Stomach (tissue), 4 donors: ENCODE data around the gene PARG.

Source experiments
- EP300 ChIP-seq: sonication (generic); formaldehyde crosslinking; IDR thresholded peaks from one replicate; pipeline ENCODE4 v1.6.1; 2017; ENCODE audit warnings: antibody characterized with exemption
- POLR2A ChIP-seq, 4 donors: fragments of 450-650 bp; IDR thresholded peaks; one replicate each; pipeline ENCODE4 v1.6.1; 2016; ENCODE audit warnings: antibody characterized with exemption in 4 of 4, control low read depth in 2 of 4, mild to moderate bottlenecking in 1 of 4, moderate library complexity in 1 of 4
- POLR2AphosphoS5 ChIP-seq, 3 donors: sonication (generic); formaldehyde crosslinking; IDR thresholded peaks; one replicate each; pipeline ENCODE4 v1.6.1; 2016; ENCODE audit warnings: antibody characterized with exemption in 3 of 3
- TF ChIP-seq, protein P1 (sequence below), 7 experiments: fragments of 450-650 bp in 4 of 7; fragments of 200-600 bp in 3 of 7; sonication (generic) in 3 of 7; IDR thresholded peaks; one replicate each; pipeline ENCODE4 v1.5.1; 2016 to 2019; ENCODE audit warnings: antibody characterized with exemption in 7 of 7, control low read depth in 2 of 7, mild to moderate bottlenecking in 1 of 7

DNA sequence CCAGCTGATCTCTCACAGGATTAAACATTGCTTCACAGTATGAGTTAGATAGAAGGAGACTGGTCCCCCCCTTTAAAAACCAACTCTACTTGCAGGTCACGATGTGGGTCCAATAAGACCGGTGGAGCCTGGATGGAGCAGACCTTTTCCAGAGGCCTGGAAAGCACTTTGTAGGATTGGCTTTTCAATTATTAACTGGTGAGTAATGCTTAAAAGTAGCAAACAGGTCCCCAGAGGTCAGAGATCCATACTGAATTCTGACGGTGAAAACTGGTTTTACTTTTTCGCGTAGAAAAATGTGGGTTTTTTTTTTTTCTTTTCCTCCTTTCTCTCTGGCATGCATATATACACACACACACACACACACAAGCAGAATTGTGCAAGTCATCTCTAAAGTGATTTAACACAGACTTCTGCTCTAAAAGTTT lies 104.8 kb downstream of the PARG start:
- TF ChIP-seq, protein P1, sequence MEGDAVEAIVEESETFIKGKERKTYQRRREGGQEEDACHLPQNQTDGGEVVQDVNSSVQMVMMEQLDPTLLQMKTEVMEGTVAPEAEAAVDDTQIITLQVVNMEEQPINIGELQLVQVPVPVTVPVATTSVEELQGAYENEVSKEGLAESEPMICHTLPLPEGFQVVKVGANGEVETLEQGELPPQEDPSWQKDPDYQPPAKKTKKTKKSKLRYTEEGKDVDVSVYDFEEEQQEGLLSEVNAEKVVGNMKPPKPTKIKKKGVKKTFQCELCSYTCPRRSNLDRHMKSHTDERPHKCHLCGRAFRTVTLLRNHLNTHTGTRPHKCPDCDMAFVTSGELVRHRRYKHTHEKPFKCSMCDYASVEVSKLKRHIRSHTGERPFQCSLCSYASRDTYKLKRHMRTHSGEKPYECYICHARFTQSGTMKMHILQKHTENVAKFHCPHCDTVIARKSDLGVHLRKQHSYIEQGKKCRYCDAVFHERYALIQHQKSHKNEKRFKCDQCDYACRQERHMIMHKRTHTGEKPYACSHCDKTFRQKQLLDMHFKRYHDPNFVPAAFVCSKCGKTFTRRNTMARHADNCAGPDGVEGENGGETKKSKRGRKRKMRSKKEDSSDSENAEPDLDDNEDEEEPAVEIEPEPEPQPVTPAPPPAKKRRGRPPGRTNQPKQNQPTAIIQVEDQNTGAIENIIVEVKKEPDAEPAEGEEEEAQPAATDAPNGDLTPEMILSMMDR (IDR thresholded peaks at IDR 0.05): no peak
- TF ChIP-seq POLR2A (IDR thresholded peaks at IDR 0.05) (no peak), EP300 (no peak), POLR2AphosphoS5 (IDR thresholded peaks at IDR 0.05) (no peak)
